ENCODE results near the gene ENO4.

ENO4 gene

DNA sequence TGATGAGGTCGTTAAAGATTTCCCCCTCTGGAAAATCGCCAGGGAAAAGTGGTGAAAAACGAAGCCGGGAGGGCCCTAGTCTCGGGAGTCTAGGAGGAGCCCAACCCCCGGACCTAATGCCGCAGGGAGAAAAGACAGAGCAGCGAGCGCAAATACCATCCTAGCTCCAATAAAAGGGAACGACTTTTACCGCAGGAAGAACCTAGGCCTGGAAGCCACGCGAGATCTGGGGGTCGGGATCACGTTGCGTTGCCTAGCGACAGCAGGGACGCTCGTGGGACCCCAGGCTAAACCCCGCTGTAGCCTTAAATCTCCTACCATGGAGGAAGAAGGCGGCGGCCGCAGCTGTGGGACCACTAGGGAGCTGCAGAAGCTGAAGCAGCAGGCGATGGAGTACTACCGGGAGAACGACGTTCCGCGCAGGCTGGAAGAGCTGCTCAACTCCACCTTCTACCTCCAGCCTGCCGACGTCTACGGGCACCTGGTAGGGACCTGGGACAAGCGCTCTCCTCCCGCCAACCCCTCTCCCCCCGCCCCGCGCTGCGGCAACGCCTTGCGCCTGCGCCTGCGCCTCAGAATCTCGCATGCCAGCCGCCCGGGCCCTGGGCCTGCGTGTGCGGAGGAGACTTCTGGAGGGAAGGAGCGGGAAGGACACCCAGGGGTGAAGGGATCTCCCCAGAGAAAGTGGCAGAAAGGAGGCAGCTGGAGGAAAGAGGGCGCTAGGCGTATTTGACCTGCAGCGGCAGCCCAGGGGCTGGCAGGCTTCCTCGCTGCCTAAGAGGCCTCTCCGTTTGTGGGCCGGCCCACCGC lies at the start of gene ENO4:
Gene ENO4, plus strand, starts transcription at position 252 of the 810 bp plus-strand sequence. Its CDS starts 68 bp downstream, at position 320.
- peak; percentile 21 for FAIRE-seq

DNA sequence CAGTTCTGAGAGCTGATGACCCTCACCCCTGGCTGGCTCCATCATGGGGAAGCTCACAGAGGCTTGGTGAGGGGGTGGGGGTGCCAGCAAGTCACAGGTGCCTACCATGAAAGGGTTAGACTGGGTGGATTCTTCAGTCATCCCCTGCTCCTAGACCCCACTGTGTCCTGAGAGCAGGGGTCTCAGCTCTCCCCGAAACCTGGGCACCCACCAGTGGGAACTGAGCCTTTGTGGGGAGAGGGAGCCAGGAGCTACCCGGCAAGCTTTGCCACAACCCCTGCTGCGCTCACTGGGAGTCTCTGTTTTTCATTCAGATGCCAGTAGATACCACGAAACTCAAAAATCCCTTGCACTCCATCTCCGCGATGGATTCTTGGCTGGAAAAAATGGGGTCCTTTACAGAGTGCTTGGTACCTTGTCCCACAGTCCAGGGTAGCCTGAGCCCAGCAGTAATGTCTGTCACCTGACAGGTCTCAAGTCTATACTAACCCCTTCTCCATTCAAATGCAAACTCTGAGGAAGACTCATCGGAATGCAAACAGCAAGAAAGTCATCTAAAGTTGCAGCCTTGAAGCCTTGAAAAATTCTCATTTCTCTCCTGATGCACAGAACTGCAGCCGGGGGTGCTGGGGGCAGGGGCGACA lies 48.9 kb upstream of the ENO4 start:
- FAIRE-seq: no peak

GRCh38 chr10:116801658-116802057 lies 47.6 kb upstream of the ENO4 start:
- no peak for FAIRE-seq

- FAIRE-seq: no peak
Observed at GRCh38 chr10:116802474-116802873, 46.8 kb upstream of the ENO4 start.

DNA sequence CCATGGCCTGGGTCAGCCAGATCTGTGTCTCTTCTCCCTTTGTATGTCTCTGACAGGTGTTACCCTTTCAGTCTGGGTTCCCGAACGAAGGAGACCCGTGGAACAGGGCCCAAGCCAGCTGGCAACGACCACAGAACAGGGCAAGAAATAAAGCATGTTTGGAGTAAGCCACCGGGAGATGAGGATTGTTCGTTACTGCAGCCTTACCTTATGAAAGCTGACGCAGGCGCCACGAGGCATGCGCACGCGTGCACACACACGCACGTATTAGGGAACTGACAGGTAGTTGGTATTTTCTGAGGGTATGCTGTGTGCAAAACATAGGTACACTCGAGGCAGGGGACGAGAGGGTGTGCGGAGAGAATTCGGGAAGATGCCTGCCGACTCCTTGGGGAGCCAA lies 46.4 kb upstream of the ENO4 start:
- FAIRE-seq: no peak

DNA sequence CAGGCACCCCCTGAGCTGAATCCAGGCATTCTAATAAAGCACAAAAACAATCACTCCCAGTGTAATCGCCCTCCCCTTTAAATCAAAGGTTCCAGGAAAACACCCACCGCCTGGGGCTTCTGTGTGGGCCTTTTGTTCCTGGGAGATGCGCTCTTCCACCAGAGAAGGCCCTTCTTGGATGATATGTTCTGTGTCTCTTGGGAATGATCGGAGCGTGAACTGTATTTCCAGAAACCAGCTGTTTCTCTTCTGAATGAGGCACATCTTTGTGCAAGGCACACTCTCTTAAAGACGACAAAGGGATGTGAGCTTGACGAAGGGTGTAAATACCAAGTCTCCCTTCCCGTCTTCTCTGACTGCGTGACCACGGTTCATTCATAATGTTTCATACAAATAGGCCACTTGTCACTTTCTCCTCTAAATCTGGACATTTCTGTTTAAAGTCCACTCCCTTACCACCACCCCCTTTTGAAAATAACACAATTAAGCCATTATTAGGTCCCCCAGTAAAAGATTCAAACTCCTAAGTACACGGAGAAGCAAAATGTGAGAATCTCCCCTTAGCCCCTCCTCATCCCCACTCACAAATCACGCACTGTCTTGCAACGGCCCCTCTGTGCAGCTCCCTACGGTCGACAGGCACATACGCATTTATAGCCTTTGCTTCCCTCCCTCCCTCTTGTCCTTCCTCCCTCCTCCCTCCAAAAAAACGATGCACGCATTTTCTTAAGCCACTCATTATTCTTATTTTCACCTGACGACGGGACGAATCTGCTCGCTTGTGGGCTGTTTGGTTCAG lies 45.6 kb upstream of the ENO4 start:
- no peak for FAIRE-seq

DNA sequence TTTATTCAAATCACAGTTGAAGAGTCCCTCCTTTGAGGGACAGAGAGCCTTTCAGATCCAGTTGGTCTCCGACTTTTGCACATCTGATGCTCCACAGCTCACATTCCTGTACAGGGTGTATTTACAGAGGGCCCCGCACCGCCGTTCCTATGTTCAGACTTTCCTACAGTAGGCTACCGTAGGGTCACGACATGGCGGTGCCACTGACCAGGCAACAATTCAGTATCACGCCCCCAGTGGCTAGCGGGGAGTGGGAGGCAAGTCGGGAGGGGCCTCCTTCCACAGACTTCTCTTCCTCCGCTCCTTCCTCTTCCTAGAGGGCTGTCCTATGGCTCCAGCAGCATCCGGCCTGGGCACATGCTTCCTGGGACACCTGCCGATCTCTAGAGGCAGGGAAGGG lies 40.6 kb upstream of the ENO4 start:
- no peak for FAIRE-seq

DNA sequence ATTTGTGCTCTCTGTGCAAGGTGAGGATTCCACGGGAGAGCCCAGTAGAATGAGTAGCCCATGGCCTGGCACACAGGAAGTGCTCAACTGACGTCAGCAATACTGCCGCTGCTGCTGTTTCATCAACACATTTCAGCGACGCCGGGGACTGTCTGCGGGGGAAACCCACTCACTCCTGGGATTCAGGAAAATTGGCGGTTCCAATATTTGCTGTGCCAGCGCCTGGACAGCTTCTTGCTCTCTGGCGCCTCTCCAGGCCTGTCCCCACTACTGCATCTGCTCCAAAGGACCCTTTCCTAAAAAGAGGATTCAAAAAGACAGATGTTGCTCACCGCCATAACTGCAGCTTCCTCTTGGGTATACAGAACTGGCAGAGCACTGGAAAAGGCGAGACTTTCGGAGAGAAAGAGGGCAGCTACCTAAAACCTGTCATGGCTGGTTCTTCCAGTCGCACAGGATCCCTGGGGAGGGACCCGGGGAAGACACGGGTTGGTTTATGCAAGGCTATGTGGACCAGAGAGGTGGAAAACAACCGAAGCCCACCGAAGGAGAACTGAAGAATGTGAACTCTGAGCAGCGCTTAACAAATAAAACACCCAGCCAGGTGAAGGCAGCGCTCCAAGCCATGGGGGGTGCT lies 39.7 kb upstream of the ENO4 start:
- no peak for FAIRE-seq

DNA sequence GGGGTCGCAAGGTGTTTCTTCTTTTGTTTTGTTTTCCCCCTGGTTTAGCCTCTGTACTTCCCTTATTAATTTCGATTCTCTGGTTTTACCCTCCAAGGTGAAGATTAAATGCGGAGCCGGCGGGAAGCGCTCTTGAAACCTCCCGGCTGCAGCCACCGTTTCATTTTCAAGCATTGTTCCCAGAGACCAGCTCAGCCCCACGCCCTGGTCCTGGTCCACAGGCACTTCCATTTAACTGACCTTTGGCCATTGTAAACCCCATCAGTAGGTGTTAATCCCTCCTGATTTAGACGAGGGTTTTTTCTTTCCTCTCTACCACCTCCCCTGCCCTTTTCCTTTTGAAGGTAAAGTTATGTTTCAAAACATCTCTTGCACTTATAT lies 39.2 kb upstream of the ENO4 start:
- no peak for FAIRE-seq

DNA sequence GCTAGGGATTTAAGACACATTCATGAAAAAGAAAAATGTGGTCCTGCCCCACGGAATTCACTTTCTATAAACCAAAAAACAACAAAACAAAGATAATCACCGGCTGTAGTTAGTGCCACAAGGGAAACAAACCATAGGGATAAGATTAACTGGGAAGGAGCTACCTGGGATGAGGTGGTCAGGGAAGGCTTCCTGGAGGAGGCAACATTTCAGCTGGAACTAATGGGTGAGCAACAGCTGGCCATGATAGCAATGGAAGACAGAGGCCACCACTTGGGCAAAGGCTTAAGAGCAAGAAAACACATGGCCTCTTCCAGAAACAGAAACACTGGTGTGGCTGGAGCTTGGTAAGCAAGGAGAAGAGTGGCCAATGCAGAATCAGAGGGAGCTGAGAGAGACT lies 38.4 kb upstream of the ENO4 start:
- no peak for FAIRE-seq

GRCh38 chr10:116811691-116812090 lies 37.6 kb upstream of the ENO4 start:
- no peak for FAIRE-seq

DNA sequence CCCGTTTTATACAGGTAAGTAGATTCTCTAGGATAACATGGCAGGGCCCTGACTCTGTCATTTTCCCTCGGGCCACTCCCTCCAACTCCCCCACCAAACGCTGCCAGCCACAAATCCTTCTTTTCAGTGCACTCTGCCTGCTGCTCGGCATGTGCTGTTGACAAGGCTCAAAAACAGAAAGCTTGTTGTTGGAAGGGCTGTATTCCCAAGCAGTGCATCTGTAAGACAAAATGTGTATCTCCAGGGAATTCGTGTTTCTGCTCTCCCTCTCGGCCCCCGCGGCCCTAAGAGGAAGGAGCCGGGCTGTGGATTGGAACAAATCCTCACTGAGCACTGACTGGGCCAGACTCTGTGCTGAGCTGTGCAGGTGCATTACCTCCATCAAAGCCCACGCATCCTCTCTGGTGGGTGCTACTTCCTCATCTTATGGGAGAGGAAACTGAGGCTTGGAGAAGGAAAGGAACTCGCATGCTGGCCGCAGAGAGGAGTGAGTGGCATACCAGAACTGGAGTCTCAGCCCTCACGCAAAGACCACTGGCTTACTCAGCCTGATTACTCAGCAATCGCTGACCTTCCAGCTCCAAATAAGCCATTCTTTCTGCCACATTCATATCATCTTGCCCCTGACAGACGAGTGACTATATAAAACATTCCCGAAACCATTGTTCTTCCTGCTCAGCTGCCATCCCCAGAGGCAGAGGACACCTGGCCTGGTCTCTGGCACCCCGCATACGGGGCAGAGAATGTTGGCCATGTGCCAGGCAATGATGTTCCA lies 33.5 kb upstream of the ENO4 start:
- no peak for FAIRE-seq

- FAIRE-seq: no peak
Observed at GRCh38 chr10:116817178-116817577, 32.1 kb upstream of the ENO4 start.

DNA sequence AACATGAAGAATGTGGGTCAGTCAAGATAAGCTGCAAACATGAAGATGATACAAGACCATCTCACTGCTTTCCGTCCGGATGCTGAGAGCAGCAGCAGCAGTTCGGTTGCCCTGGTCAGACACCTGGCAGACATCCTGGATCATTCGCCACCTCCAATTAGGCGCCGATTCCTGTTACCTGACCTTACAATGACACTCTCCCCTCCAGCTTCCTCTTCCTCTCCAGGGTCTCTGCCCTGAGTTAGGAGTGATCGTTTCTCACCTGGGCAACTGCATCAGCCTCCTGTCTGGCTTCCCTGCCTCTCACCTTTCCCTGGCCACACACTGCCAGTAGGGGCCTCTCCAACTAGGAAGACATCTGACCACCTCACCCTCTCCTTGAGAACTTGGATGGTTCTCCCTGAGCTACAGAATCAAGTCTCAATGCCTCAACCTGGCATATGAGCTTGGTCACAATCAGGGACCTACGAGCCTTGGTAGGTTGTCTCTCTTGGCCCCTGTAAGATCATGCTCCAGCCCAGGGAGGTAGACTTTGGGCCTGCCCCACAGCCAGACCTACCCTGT lies 31.4 kb upstream of the ENO4 start:
- no peak for FAIRE-seq

- FAIRE-seq: no peak
Observed at GRCh38 chr10:116819999-116820677, 29.2 kb upstream of the ENO4 start.

- no peak for FAIRE-seq
Observed at GRCh38 chr10:116825901-116826300, 23.4 kb upstream of the ENO4 start.

DNA sequence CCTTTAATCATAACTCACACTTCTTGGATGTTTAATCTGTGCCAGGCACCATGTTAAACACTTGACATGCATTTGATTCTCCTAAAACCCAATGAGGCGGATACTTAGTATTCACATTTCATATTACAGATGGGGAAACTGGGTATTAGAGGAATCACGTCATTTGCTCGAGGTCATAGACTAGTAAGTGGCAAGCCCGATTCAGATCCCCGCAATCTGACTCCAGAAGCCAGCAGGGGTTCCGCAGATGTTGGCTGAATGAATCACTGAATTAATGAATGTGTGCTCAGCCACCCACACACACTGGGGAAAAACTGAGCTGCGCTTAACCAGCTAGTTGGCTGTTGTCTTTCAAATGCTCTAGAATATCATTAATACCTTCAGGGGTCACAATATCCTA lies 22.5 kb upstream of the ENO4 start:
- FAIRE-seq: no peak

DNA sequence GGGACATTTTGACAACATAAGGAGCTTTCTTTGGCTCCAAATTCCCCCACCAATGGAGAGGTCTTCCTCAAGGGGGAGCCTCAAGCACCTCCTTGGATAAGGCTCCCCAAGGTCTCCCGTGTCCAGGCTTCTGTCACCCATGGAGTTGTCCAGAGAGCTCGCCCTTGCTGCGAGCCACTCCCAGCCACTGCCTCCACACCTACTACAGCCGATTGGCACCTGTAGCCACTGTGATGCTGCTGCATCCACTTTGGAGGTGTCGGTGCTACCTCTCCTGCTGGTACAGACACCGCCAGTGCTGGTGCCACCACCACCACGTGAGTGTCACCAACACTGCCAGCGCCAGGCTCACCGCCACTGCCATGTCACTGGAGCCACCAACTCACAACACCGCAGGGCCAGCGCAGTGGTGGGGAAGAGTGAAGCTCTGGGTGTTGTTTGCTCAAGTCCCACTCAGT lies 22.1 kb upstream of the ENO4 start:
- no peak for FAIRE-seq

DNA sequence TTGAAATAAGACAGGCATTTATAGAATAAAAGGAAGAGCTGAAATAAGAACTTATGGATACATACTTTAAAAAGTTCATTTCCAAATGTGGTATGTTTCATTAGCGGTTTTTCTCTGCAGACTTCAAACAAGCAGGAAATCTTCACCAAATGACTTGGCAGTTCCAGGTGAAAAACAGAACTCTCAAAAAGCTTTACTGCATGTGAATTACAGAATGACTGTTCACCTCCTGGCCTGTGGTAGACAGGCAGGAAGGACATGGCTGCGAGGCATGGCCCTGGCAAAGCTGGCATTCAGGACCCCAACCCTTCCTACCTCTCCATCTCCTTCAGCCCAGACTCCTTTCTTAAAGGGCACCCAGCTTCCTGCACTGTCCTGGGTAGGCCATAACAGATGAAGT lies 21.2 kb upstream of the ENO4 start:
- no peak for FAIRE-seq

DNA sequence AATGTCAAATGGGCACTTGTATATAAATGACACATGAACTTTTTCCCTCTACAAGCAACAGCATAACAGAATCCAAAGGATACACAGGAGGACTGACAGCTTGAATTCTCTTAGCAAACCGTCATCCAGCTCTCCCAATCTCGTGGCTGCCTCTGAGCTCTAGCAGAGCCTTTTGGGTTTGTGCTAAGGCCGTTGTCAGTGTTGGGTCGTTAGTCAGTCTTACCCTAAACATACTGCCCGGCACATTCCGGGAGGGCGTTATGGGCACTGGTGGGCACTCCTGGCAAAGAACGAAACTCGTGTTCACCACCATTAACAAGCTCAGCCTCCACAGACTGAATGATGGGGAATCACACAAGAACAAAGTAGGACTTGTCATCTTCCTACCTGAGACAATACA lies 19.6 kb upstream of the ENO4 start:
- no peak for FAIRE-seq

DNA sequence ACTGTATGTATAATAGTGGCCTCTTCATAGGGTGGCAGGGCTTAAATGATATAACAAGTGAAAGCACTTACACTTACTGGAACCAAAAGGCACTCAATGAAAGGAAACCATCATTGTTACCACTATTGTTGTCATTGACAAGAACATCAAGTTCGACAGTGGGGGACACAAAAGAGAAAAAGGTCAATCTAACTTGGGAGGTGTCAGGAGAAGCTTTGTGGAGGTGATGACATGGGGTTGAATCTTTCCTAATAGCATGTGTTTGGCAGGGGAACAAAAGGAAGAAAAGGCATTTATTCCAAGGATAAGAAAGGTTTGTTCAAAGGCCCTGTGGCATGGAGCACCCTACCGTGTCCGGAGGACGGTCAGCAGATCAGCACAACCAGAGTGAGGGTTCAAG lies 18.2 kb upstream of the ENO4 start:
- FAIRE-seq: no peak
